ENCODE results near the gene SPTBN1. TPM values are rescaled to one million over a fixed set of nuclear protein-coding genes. Genes with fewer than 3 reads are reported as not detected.
A peak's percentile ranks its signal among the peaks of the same experiment; 100 is the strongest.

The SPTBN1 gene
- total and polyA plus RNA-seq, 2 of the 13 experiments (the other 11 are each of a cell fraction or from before 2014, with no cell fraction given), result 123 to 299 TPM

DNA sequence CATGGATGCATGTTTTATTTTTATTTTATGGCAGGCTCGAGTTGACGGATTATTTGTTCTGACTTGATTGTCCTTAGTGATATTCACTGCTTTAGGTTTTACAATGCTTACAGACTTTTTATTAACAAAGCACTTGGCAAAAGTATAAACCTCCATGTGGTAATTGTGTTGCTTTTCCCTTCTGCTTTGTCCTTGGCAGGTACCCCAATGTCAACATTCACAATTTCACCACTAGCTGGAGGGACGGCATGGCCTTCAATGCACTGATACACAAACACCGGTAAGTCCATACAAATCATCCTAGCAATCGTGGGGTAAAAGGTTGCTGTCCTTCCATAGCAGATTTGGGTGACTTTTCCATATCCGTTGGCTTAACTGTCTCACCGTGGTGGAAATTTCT is 161.3 kb downstream of the SPTBN1 start (continued):
- TF ChIP-seq, protein P1, sequence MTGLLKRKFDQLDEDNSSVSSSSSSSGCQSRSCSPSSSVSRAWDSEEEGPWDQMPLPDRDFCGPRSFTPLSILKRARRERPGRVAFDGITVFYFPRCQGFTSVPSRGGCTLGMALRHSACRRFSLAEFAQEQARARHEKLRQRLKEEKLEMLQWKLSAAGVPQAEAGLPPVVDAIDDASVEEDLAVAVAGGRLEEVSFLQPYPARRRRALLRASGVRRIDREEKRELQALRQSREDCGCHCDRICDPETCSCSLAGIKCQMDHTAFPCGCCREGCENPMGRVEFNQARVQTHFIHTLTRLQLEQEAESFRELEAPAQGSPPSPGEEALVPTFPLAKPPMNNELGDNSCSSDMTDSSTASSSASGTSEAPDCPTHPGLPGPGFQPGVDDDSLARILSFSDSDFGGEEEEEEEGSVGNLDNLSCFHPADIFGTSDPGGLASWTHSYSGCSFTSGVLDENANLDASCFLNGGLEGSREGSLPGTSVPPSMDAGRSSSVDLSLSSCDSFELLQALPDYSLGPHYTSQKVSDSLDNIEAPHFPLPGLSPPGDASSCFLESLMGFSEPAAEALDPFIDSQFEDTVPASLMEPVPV (CRISPR knock-in tag; IDR thresholded peaks at IDR 0.05), result no peak
- no peak for TF ChIP-seq ZNF790 (CRISPR knock-in tag; IDR thresholded peaks at IDR 0.05; ENCODE audit: borderline replicate concordance)
- no peak for TF ChIP-seq NFKBIZ (CRISPR knock-in tag; IDR thresholded peaks at IDR 0.05)
- TF ChIP-seq ZNF746 (CRISPR knock-in tag; IDR thresholded peaks at IDR 0.05), result no peak
- TF ChIP-seq MLXIP (CRISPR knock-in tag; IDR thresholded peaks at IDR 0.05; ENCODE audit: borderline replicate concordance), result no peak
- TF ChIP-seq KMT2B (CRISPR knock-in tag; IDR thresholded peaks at IDR 0.05), result no peak
- no peak for TF ChIP-seq ZNF326 (CRISPR knock-in tag; IDR thresholded peaks at IDR 0.05; ENCODE audit: borderline replicate concordance)
- TF ChIP-seq ATF1 (CRISPR knock-in tag; IDR thresholded peaks at IDR 0.05), result no peak
- TF ChIP-seq, protein P2, sequence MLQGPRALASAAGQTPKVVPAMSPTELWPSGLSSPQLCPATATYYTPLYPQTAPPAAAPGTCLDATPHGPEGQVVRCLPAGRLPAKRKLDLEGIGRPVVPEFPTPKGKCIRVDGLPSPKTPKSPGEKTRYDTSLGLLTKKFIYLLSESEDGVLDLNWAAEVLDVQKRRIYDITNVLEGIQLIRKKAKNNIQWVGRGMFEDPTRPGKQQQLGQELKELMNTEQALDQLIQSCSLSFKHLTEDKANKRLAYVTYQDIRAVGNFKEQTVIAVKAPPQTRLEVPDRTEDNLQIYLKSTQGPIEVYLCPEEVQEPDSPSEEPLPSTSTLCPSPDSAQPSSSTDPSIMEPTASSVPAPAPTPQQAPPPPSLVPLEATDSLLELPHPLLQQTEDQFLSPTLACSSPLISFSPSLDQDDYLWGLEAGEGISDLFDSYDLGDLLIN (CRISPR knock-in tag; IDR thresholded peaks at IDR 0.05; ENCODE audit: borderline replicate concordance), result no peak
- no peak for TF ChIP-seq ZNF343 (CRISPR knock-in tag; IDR thresholded peaks at IDR 0.05)
- TF ChIP-seq SMAD3 (CRISPR knock-in tag; IDR thresholded peaks at IDR 0.05), result peak; percentile 48; the same call in 1 of the 2 replicates
- TF ChIP-seq ZBTB7A (CRISPR knock-in tag; IDR thresholded peaks at IDR 0.05), result no peak
- TF ChIP-seq HCFC1 (IDR thresholded peaks at IDR 0.05; ENCODE audit: low read depth, low read length), result no peak
- TF ChIP-seq, protein P3, sequence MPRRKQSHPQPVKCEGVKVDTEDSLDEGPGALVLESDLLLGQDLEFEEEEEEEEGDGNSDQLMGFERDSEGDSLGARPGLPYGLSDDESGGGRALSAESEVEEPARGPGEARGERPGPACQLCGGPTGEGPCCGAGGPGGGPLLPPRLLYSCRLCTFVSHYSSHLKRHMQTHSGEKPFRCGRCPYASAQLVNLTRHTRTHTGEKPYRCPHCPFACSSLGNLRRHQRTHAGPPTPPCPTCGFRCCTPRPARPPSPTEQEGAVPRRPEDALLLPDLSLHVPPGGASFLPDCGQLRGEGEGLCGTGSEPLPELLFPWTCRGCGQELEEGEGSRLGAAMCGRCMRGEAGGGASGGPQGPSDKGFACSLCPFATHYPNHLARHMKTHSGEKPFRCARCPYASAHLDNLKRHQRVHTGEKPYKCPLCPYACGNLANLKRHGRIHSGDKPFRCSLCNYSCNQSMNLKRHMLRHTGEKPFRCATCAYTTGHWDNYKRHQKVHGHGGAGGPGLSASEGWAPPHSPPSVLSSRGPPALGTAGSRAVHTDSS (CRISPR knock-in tag; conservative IDR thresholded peaks at IDR 0.05), result no peak
- no peak for TF ChIP-seq KLF16 (CRISPR knock-in tag; IDR thresholded peaks at IDR 0.05)
- TF ChIP-seq ZNF557 (CRISPR knock-in tag; IDR thresholded peaks at IDR 0.05), result no peak
- no peak for TF ChIP-seq ARID3A (IDR thresholded peaks at IDR 0.05; ENCODE audit: low read depth, low read length)
- no peak for TF ChIP-seq MTF2 (CRISPR knock-in tag; IDR thresholded peaks at IDR 0.05; ENCODE audit: borderline replicate concordance)
- TF ChIP-seq, protein P4, sequence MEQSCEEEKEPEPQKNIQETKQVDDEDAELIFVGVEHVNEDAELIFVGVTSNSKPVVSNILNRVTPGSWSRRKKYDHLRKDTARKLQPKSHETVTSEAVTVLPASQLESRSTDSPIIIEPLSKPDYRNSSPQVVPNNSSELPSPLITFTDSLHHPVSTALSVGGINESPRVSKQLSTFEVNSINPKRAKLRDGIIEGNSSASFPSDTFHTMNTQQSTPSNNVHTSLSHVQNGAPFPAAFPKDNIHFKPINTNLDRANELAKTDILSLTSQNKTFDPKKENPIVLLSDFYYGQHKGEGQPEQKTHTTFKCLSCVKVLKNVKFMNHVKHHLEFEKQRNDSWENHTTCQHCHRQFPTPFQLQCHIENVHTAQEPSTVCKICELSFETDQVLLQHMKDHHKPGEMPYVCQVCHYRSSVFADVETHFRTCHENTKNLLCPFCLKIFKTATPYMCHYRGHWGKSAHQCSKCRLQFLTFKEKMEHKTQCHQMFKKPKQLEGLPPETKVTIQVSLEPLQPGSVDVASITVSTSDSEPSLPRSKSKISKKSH (CRISPR knock-in tag; IDR thresholded peaks at IDR 0.05; ENCODE audit: borderline replicate concordance), result no peak
- no peak for TF ChIP-seq ZNF816 (CRISPR knock-in tag; IDR thresholded peaks at IDR 0.05; ENCODE audit: borderline replicate concordance)
- no peak for TF ChIP-seq POLR2AphosphoS2 (IDR thresholded peaks at IDR 0.05; ENCODE audit: low read depth, low read length)
